HFFc6 (cell line): Measurements from ENCODE around the gene ELN. TPM values are rescaled to one million over a fixed set of nuclear protein-coding genes. Genes with fewer than 3 reads are reported as not detected.

Source experiments
- DNase-seq: peaks from one replicate; pipeline ENCODE4 v3.0.0-alpha.2; 2018
- H3K27ac Mint-ChIP-seq: 2 replicates; pipeline ENCODE4 v1.8.0; 2020; ENCODE audit warnings: mild to moderate bottlenecking, mixed read lengths
- H3K27me3 Mint-ChIP-seq: 2 replicates; pipeline ENCODE4 v1.8.0; 2021; ENCODE audit warnings: mild to moderate bottlenecking, moderate library complexity, mixed read lengths; ENCODE audit not compliant: insufficient read depth
- H3K36me3 Mint-ChIP-seq: 2 replicates; pipeline ENCODE4 v1.8.0; 2021; ENCODE audit warnings: low read depth, mixed read lengths
- H3K4me1 Mint-ChIP-seq: 2 replicates; pipeline ENCODE4 v1.8.0; 2020; ENCODE audit warnings: low read depth, mixed read lengths
- H3K4me3 Mint-ChIP-seq: 2 replicates; pipeline ENCODE4 v1.8.0; 2020; ENCODE audit warnings: mild to moderate bottlenecking, moderate library complexity, mixed read lengths
- H3K9me3 Mint-ChIP-seq: 2 replicates; pipeline ENCODE4 v1.8.0; 2020; ENCODE audit warnings: mild to moderate bottlenecking, mixed read lengths
- total RNA-seq, 6 experiments: library from RNA; stranded (reverse); fragmentation: NEBNext Ultra II Directional; extraction: Animal tissue kit (Norgen Biotek cat#: 25700); gene quantifications; 2 replicates in 1 of 6; 3 replicates in 5 of 6; pipeline ENCODE4 v1.2.3, GENCODE V29; 2021
- TF ChIP-seq, protein P1 (sequence below): fragments of 200-600 bp; sonication (generic); IDR thresholded peaks from 2 replicates; pipeline ENCODE4 v1.5.0; 2021; ENCODE audit warnings: antibody characterized with exemption, mild to moderate bottlenecking

ELN gene
- total RNA-seq, 6 experiments from 2014 or later: 4.7 to 25.8 (median 19.1) TPM

DNA sequence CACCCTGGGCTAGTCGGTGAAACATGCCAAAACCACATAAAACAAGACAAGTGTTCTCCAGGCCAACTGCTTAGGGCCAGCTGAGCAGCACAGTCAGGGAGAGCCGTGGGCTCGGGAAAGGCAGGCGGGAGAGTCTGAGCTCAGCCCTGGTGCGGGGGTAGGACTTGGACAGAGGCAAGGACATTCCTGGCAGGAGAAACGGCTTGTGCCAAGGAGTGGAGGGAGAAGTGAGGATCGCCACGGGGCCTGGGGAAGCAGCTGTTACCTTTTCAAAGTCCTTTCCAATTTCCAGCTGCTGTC, 4.2 kb downstream of the ELN start:
- Mint-ChIP-seq H3K4me3 (no peak overlapping the region), H3K27ac (peak overlapping the region; percentile 30; the same call in 1 of the 2 replicates), H3K27me3 (peaks cover 17% of the 10 kb centered on the region), H3K4me1 (peaks cover 39% of the 10 kb centered on the region), H3K36me3 (no peaks in the 10 kb centered on the region), H3K9me3 (no peaks in the 10 kb centered on the region)
- TF ChIP-seq, protein P1, sequence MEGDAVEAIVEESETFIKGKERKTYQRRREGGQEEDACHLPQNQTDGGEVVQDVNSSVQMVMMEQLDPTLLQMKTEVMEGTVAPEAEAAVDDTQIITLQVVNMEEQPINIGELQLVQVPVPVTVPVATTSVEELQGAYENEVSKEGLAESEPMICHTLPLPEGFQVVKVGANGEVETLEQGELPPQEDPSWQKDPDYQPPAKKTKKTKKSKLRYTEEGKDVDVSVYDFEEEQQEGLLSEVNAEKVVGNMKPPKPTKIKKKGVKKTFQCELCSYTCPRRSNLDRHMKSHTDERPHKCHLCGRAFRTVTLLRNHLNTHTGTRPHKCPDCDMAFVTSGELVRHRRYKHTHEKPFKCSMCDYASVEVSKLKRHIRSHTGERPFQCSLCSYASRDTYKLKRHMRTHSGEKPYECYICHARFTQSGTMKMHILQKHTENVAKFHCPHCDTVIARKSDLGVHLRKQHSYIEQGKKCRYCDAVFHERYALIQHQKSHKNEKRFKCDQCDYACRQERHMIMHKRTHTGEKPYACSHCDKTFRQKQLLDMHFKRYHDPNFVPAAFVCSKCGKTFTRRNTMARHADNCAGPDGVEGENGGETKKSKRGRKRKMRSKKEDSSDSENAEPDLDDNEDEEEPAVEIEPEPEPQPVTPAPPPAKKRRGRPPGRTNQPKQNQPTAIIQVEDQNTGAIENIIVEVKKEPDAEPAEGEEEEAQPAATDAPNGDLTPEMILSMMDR: no peak
- peak; percentile 36 for DNase-seq

- TF ChIP-seq, protein P1: no peak
- Mint-ChIP-seq H3K9me3 (no peaks in the 10 kb centered on the region), H3K36me3 (no peaks in the 10 kb centered on the region), H3K4me3 (no peak overlapping the region), H3K27ac (no peak overlapping the region), H3K4me1 (peaks cover 37% of the 10 kb centered on the region), H3K27me3 (peaks cover 17% of the 10 kb centered on the region)
- no peak for DNase-seq
Observed at GRCh38 chr7:74032624-74033371, 4.8 kb downstream of the ELN start.

DNA sequence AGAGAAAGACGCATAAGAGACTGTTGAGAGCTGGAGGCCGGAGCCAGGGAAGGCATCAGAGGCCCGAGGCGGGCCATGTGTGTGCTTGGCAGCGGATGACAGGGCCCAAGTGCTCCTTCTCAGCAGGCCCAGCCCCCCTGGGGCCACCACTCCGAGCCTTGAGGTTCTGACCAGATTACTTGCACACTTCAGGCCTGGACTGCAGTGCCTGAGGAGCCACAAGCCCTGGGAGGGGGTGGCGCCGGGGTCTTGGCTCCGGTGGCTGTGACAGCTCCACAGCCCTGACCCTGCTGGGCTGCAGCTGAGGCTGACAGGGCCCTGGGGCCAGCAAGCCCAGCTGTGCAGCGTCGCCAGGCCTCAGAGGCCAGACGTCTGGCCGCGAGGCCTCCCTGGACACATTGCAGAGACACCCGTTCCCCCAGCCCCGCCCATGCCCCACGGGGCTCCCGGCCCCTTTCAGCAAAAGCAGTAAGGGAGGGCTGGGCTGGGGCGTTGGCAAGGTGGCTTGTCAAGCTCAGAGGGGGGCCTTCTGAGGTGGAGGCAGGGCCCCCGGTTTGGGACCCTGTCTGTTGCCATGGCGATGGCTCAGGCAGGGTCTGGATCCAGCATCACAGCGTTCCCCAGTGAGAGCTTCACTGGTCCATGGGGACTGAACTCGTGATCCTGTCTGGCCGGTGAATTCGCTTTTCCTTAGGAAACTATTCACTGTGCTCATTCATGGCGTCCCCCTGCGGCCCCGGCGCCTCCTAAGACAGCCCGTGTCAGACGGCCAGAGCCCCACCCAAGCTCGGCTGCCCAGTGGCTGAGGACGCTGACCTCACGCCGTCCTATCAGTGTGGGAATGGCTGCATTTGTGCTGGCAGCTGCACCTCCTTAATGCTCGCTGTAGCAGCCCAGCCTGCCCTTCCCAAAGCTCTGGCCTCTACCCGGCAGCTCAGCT, 5.7 kb downstream of the ELN start:
- Mint-ChIP-seq H3K4me1 (peaks cover 35% of the 10 kb centered on the region), H3K9me3 (no peaks in the 10 kb centered on the region), H3K4me3 (no peak overlapping the region), H3K27ac (no peak overlapping the region), H3K36me3 (no peaks in the 10 kb centered on the region), H3K27me3 (peaks cover 17% of the 10 kb centered on the region)
- TF ChIP-seq, protein P1: no peak
- DNase-seq: no peak

DNA sequence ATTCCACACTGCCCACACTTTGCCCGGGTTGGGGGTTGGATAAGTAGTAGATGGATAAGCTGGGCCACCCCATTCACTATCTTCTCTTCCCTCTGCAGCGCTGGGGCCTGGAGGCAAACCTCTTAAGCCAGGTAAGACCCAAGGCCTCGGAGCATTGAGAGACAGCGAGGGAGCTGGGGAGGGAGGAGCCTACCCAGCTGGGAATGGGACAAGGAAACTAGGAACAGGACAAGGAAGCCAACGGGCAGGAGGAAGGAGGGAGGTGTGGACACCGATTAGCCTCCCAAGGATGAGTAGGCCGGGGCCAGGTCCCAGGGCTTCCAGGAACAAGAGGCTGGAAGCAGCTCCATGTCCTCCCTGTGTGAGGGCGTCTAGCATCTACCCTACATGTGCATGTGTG, 9.6 kb downstream of the ELN start:
- Mint-ChIP-seq H3K4me1 (peaks cover 5% of the 10 kb centered on the region), H3K27ac (no peak overlapping the region), H3K27me3 (peaks cover 3% of the 10 kb centered on the region; the same call in 1 of the 2 replicates), H3K9me3 (no peaks in the 10 kb centered on the region), H3K36me3 (no peaks in the 10 kb centered on the region), H3K4me3 (no peak overlapping the region)
- DNase-seq: no peak
- TF ChIP-seq, protein P1: no peak

DNA sequence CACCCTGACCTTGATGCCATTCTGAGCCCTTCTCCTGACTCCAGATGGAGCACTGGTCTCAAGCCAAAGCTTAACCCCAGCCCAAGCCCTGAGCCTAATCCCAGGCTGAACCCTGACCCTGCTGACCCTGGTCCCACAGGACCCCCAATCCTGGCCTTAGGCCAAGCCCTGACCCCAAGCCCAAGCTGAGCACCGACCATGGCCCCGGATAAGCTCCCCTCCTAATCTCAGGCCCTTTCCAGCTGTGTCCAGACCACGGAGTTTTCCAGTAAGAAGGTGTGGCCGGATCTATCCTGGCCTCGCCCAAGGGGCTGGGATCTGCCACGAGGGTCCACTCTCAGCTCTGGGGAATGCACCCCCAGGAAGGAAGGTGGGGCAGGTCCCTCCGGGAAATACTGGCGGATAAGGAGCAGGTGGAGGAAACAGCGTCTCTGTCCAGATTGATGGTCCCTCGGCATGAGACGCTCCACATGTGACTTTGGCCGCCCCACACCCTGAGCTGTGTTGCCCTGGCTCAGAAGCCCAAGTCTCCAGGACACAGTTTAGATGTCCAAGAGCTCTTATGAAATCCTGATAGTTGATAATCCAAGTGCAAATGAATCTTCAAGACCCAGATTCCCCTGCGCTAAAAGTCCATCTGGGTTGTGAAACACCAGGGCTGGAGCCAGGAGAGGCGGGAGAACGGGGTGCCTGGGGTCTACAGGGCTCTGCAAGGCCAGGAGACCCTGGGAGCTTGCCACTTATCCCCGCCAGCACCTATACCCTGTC, 10.4 kb downstream of the ELN start:
- Mint-ChIP-seq H3K4me1 (peaks cover 5% of the 10 kb centered on the region), H3K9me3 (no peaks in the 10 kb centered on the region), H3K27ac (no peak overlapping the region), H3K36me3 (no peaks in the 10 kb centered on the region), H3K27me3 (0 out of 2 replicates have a peak, but pooled peaks cover 1% of the 10 kb centered on the region), H3K4me3 (no peak overlapping the region)
- TF ChIP-seq, protein P1: no peak
- DNase-seq: no peak
